Neuron (in vitro differentiated cells): ENCODE data around the gene PCGF1.

Experiments used
- H2AFZ ChIP-seq: one replicate; pipeline ENCODE4 v1.6.1; 2013; ENCODE audit warnings: low read depth, mild to moderate bottlenecking, inconsistent platforms, low read length, moderate library complexity
- H3K27me3 ChIP-seq: one replicate; pipeline ENCODE4 v1.6.1; 2013; ENCODE audit warnings: low read length; ENCODE audit not compliant: insufficient read depth
- H3K36me3 ChIP-seq: one replicate; pipeline ENCODE4 v1.6.1; 2013; ENCODE audit warnings: low read length; ENCODE audit not compliant: insufficient read depth
- H3K4me1 ChIP-seq: one replicate; pipeline ENCODE4 v1.6.1; 2013; ENCODE audit warnings: low read length; ENCODE audit not compliant: insufficient read depth
- H3K4me3 ChIP-seq: 2 replicates; pipeline ENCODE4 v1.5.1; 2013; ENCODE audit warnings: mild to moderate bottlenecking, low read length, moderate library complexity
- H3K9me3 ChIP-seq: one replicate; pipeline ENCODE4 v1.6.1; 2013; ENCODE audit warnings: low read length

The PCGF1 gene

GRCh38 chr2:74503506-74504475 lies 3.7 kb downstream of the PCGF1 start:
- Histone ChIP-seq H3K9me3 (peaks cover 2% of the 10 kb centered on the region), H3K27me3 (peaks cover 57% of the 10 kb centered on the region), H3K36me3 (peaks cover 13% of the 10 kb centered on the region), H3K4me3 (no peak overlapping the region), H3K4me1 (peaks cover 21% of the 10 kb centered on the region), H2AFZ (no peak overlapping the region)

- H3K4me3 ChIP-seq = no peak overlapping the region
- H3K36me3 ChIP-seq = peaks cover 13% of the 10 kb centered on the region
- H3K9me3 ChIP-seq = peaks cover 2% of the 10 kb centered on the region
- H3K27me3 ChIP-seq = peaks cover 65% of the 10 kb centered on the region
- no peak overlapping the region for H2AFZ ChIP-seq
- H3K4me1 ChIP-seq = peaks cover 30% of the 10 kb centered on the region
These were observed 4.6 kb downstream of the PCGF1 start for GRCh38 chr2:74502720-74503505.

- Histone ChIP-seq H3K36me3 (peaks cover 13% of the 10 kb centered on the region), H3K27me3 (peaks cover 72% of the 10 kb centered on the region), H3K4me1 (peaks cover 34% of the 10 kb centered on the region), H3K9me3 (peaks cover 2% of the 10 kb centered on the region), H2AFZ (no peak overlapping the region), H3K4me3 (no peak overlapping the region)
These were observed 5.3 kb downstream of the PCGF1 start for GRCh38 chr2:74502147-74502719.

GRCh38 chr2:74501335-74502071 lies 6.0 kb downstream of the PCGF1 start:
- H3K36me3 ChIP-seq = peaks cover 13% of the 10 kb centered on the region
- peaks cover 79% of the 10 kb centered on the region for H3K27me3 ChIP-seq
- no peak overlapping the region for H3K4me3 ChIP-seq
- peaks cover 30% of the 10 kb centered on the region for H3K4me1 ChIP-seq
- peaks cover 2% of the 10 kb centered on the region for H3K9me3 ChIP-seq
- no peak overlapping the region for H2AFZ ChIP-seq

- no peak overlapping the region for H2AFZ ChIP-seq
- peaks cover 9% of the 10 kb centered on the region for H3K36me3 ChIP-seq
- H3K27me3 ChIP-seq = peaks cover 84% of the 10 kb centered on the region
- H3K4me3 ChIP-seq = no peak overlapping the region
- H3K4me1 ChIP-seq = peaks cover 24% of the 10 kb centered on the region
- H3K9me3 ChIP-seq = peaks cover 2% of the 10 kb centered on the region
These were observed 6.9 kb downstream of the PCGF1 start for GRCh38 chr2:74500578-74500946.

- H3K9me3 ChIP-seq = peaks cover 2% of the 10 kb centered on the region
- peak overlapping the region; percentile 36 for H3K4me3 ChIP-seq
- peak overlapping the region; percentile 64 for H2AFZ ChIP-seq
- H3K36me3 ChIP-seq = peaks cover 4% of the 10 kb centered on the region
- peaks cover 84% of the 10 kb centered on the region for H3K27me3 ChIP-seq
- H3K4me1 ChIP-seq = peaks cover 24% of the 10 kb centered on the region
These were observed 7.4 kb downstream of the PCGF1 start for GRCh38 chr2:74499940-74500577.

- Histone ChIP-seq H2AFZ (peak within 1 kb of the TSS; percentile 64), H3K4me1 (peaks cover 24% of the 10 kb centered on the region), H3K9me3 (peaks cover 2% of the 10 kb centered on the region), H3K27me3 (peaks cover 83% of the 10 kb centered on the region), H3K4me3 (peak within 1 kb of the TSS; percentile 36), H3K36me3 (peaks cover 2% of the 10 kb centered on the region)
These were observed 8.1 kb downstream of the PCGF1 start, which contains the start of gene LBX2 for GRCh38 chr2:74499267-74499939. LBX2 (minus strand) TSS chr2:74499603; CDS start chr2:74499537, 66 bp downstream.

- Histone ChIP-seq H3K36me3 (peaks cover 9% of the 10 kb centered on the region), H3K4me1 (peaks cover 24% of the 10 kb centered on the region), H2AFZ (peak overlapping the region; percentile 64), H3K4me3 (peak overlapping the region; percentile 36), H3K9me3 (peaks cover 2% of the 10 kb centered on the region), H3K27me3 (peaks cover 76% of the 10 kb centered on the region)
These were observed 8.8 kb downstream of the PCGF1 start for GRCh38 chr2:74498500-74499266.

GRCh38 chr2:74497777-74498499 lies 9.6 kb downstream of the PCGF1 start:
- H3K9me3 ChIP-seq = peaks cover 2% of the 10 kb centered on the region
- H3K4me3 ChIP-seq = peak overlapping the region; percentile 36
- peaks cover 69% of the 10 kb centered on the region for H3K27me3 ChIP-seq
- H3K36me3 ChIP-seq = peaks cover 16% of the 10 kb centered on the region
- peaks cover 24% of the 10 kb centered on the region for H3K4me1 ChIP-seq
- H2AFZ ChIP-seq = no peak overlapping the region

GRCh38 chr2:74496997-74497776 lies 10.3 kb downstream of the PCGF1 start:
- Histone ChIP-seq H3K4me1 (peaks cover 24% of the 10 kb centered on the region), H3K9me3 (no peaks in the 10 kb centered on the region), H3K36me3 (peaks cover 24% of the 10 kb centered on the region), H2AFZ (no peak overlapping the region), H3K27me3 (peaks cover 61% of the 10 kb centered on the region), H3K4me3 (no peak overlapping the region)
